Midbrain (tissue), 1 donor: ENCODE data around the gene VSTM2B.

Source experiments
- DNase-seq: peaks from one replicate; lab custom pipeline; 2025; lab: John Stamatoyannopoulos, UW

Gene VSTM2B

DNA sequence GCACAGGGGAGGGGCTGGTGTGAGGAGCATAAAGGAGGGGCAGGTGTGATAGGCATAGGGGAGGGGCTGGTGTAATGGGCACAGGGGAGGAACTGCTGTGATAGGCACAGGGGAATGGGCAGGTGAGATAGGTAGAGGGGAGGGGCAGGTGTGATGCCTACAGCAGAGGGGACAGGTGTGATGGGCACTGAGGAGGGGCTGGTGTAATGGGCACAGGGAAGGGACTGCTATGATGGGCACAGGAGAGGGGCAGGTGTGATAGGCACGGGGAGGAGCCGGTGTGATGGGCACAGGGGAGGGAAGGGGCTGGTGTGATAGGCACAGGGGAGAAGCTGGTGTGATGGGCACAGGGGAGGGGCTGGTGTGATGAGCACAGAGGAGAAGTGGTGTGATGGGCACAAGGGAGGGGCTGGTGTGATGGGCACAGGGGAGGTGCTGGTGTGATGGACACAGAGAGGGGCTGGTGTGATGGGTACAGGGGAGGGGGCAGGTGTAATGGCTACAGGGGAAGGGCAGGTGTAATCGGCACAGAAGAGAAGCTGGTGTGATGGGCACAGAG, 40.8 kb downstream of the VSTM2B start:
- no peak for DNase-seq

DNA sequence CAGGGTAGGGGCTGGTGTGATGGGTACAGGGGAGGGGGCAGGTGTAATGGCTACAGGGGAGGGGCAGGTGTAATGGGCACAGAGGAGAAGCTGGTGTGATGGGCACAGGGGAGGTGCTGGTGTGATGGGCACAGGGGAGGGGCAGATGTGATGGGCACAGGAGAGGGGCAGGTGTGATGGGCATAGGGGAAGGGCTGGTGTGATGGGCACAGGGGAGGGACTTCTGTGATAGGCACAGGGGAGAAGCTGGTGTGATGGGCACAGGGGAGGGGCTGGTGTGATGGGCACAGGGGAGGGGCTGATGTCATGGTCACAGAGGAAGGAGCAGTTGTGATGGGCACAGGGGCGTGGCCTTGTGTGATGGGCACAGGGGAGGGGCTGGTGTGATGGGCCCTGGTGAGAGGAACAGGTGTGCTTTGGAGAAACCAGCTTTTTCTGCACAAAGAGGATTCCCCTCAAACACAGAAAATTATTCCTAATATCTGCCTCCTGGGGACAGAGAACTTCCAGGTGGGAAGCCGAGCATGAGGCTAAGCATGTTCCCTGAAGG, 41.6 kb downstream of the VSTM2B start:
- DNase-seq: no peak

DNA sequence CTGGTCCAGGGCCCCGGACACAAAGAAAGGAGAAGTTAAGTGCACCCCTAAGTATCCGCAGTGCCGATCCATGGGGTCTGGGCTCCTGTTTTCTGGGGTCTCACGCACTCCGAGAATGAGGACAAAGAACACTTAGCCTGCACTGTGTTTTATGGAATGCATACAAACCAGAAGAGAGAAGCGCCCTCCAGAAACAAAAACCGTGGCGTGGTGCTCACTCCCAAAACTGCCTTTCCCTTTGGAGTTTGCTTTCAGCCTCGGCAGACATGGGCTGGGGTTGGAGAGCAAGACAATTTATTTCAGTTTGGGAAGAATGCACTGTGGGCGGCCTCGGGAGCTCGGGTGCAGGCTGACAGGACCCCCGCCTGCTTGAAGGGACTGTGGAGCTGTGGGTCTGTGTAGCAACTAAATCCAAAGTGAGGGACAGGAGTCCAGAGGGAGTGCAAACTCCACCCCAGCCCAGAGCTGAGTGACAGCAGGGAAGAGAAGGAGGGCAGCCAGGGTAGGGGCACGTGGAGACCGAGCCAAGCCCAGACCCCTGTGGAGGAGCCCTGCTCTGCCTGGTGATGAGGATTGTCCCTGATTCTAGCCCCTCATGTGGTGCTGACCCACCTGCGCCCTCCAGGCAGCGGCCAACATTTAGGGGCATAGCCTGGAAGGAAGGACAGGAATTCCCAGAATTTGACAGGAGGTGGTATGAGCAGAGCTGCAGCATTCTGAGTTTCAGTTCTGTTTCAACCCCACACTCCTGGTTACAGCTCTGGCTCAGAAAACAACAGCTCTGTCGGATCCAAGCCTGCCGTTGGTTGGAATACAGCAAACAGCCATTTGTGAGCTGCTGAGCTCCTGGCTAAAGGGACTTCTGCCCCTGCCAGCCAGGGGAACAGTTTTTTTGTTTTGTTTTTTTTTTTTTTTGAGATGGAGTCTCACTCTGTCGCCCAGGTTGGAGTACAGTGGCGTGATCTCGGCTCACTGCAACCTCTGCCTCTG, 42.5 kb downstream of the VSTM2B start:
- no peak for DNase-seq

DNA sequence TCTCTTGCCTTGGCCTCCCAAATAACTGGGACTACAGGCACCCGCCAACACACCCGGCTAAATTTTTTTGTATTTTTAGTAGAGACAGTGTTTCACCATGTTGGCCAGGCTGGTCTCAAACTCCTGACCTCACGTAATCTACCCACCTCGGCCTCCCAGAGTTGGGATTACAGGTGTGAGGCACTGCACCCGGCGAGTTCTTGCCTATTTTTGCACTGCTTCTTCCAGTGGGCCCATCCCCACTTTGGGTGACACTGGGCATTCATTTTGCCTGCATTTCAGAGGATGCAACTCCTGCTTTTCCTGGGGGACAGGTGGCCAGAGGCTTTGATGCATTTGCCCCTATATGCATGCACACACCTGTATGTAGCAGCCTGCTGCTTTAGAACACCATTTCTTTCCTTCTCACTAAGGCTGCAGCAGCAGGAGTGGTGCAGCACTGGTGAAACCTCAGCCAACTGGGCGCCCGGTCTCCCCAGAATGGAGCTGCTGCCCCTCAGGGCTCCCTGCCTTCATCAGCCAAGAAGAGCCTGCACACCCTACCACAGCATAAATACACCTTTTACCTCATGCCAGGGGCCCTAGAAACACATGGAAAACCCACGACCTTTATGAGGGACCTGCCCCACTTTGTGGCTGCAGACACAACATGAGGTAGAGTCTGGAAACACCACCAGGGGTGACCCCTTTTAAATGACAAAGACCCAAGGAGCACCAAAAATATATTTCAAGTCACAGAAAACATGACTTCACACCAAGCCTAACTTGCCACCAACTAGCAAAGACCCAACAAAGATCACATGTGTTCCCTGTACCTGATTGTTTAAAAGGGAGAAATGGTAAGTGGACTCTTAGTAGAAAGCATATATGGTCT, 43.5 kb downstream of the VSTM2B start:
- DNase-seq: no peak

DNA sequence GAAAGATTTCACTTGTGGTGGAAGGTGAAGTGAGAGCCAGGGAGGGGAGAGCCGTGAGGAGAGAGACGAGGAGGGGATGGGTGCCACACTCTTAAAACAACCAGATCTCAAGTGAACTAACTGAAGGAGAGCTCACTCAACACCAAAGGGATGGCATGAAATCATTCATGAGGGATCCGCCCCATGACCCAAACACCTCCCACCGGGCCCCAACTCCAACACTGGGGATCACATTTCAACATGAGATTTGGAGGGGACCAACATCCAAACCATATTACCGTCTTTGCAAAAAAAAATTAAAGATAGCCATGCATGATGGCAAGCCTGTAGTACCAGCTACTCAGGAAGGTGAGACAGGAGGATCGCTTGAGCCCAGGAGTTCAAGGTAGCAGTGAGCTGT, 45.4 kb downstream of the VSTM2B start:
- no peak for DNase-seq

- no peak for DNase-seq
Observed at GRCh38 chr19:29573486-29573885, 47.7 kb downstream of the VSTM2B start.

- DNase-seq: no peak
Observed at GRCh38 chr19:29574510-29574909, 48.7 kb downstream of the VSTM2B start.

- DNase-seq: no peak
Observed at GRCh38 chr19:29576046-29576606, 50.3 kb downstream of the VSTM2B start.

DNA sequence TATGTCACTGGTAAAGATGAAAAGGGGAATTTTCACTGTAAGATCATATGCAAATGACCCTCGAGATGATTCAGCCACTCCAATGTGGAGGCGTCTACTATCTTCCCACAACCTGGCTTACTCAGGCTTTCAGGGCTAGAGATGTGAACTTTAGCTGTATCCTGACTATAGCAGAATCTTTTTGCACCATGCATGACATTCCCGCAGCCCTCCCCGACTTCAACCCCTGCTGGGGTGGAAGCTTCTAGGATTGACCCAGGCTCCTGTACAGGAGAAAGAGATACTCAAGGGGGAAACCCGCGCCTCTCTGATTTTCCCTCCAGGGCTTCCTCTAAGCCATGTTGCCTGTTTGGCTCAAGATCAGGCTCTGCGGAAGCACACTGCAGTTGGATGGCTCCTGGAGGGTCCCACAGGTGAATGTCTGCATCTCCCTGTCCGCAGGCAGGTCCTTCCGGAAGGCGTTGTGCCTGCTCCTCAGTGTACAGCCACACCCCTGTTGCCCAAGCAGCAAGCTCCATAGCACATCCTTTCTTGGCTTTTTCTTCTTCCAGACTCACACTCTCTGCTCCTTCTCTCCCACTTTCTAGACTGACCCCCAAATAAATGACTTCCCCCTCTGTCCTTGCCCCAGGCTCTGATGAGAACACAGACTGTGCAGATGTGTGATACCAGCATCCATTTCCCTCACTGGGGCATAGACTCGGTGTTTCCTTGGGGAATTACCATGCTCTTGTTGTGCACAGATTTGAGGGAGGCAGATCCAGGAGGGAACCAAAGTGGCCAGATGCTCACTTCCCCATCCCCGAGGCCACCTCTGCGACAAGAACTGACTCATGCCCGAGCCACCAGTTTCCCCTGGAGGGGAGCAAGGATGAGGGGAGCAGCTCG, 51.2 kb downstream of the VSTM2B start:
- DNase-seq: no peak

DNA sequence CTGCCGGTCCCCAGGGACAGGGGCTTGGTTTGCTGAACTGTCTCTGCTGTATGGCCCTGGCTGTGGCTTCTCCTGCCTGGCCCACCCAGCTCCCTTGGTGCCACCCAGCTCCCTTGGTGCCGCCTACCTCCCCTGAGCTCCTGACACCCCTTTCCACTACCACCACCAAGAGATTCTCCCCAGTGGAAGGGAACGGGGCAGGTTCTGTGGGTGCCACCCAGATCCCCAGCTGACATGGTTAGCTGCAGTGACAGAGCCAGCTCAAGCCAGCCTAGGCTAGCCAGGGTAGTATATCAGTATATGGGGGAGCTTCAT, 51.8 kb downstream of the VSTM2B start:
- DNase-seq: no peak

DNA sequence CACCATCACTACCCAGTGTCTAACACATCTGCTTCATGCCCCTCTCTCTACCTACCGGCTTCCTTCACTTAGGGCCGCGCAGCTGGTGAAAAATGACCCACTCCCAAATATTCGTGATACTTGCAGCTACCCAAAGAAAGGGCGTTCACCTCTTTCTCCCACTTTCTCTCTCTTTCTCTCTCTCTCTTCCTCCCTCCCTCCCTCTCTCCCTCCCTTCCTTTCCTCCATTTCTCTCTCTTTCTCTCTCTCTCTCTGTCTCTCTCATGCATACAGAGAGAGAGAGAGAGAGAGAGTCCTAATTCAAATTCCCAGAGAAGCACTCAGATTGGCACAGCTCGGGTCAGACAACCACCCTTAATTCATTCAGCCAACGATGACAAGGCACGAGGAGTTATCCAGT, 52.6 kb downstream of the VSTM2B start:
- no peak for DNase-seq

GRCh38 chr19:29579308-29579910, 53.6 kb downstream of the VSTM2B start:
- no peak for DNase-seq

- no peak for DNase-seq
Observed at GRCh38 chr19:29581398-29581797, 55.6 kb downstream of the VSTM2B start.

DNA sequence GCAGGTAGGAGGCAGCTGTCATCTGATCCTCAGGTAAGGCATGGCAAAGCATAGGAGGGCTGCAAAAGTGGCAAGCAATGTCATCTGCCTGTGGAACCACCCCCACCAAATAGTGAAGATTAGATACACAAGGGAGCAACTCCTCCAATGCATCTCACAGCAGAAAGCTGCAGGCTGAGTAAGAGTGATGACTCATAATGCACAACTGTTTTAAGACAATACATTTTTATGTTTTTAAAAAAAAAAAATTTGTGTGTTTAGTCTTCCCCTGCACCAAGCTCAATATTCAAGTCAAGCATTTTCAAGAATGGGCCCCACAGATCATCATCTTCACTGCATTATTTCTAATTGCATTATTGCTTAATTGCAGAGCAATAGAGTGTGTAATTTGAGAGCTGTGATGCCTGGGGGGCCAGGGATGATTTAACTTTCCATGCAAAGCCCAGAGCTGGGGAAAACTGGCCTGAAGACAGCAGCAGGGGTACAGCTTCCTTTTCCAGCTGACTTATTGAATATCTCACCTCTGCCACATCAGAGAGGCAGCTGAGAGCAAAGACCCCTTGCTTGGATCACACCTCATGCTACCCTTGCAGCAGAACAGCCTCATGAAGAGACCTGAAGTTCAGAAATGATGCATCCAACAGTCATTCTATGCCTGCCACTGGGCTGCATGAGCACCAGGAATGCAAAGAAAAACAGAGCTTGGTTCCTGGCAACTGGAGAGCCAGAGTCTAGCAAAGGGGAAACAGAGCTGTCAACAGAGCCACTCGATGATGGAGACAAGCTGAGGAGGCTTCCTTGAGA, 57.6 kb downstream of the VSTM2B start:
- DNase-seq: no peak

DNA sequence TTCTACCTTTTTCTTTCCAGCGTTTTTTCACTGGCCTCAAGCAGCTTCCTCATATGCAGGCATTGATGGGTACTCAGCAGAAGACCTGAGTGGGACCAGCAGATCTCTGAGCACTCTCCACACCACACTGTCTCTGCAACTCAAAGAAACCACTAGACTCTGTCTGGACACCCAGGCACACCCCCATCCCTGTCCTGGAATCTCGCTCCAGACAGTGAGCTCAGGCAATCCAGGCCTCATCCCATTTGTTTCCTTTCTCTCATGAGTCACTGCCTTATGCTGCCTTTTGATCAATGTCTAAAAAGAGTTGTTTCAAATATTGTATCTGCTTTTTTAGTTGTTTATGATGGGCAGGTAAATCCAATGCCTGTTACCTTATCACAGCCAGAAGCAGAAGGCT, 60.6 kb downstream of the VSTM2B start:
- no peak for DNase-seq

- no peak for DNase-seq
Observed at GRCh38 chr19:29587059-29587458, 61.3 kb downstream of the VSTM2B start.

DNA sequence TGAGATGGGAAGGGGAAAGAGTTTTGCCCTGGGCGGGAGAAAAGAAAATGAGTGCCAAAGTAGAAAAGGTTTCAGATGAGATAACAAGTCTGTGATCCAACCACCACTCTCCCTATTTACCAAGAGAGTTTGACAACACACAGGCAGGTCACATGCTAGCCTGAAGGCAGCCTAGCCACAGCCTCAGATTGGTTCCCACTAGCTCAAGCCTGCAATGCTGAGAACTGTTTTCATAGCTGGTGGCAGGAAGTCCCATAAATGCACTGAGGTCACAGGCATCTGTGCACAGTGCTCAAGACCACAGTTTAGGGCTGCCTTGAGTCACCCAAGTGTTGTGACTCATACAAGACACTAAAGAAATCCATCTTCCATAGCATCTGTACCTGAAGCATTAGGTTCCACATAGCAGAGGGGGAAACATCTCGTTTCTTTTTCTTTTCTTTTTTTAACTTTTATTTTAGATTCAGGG, 61.8 kb downstream of the VSTM2B start:
- no peak for DNase-seq

DNA sequence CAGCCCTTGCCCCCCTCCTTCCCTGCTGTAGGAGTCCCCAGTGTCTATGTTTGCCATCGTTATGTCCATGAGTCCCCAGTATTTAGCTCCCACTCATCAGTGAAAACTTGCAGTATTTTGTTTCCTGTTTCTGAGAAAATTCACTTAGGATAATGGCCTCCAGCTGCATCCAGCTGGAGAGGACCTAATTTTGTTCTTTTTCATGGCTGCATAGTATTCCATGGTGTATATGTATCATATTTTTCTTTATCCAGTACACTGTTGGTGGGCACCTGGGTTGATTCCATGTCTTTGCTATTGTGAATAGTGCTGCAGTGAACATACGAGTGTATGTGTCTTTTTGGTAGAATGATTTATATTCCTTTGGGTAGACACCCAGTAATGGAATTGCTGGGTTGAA, 62.3 kb downstream of the VSTM2B start:
- no peak for DNase-seq

GRCh38 chr19:29590278-29590677, 64.5 kb downstream of the VSTM2B start:
- DNase-seq: no peak

DNA sequence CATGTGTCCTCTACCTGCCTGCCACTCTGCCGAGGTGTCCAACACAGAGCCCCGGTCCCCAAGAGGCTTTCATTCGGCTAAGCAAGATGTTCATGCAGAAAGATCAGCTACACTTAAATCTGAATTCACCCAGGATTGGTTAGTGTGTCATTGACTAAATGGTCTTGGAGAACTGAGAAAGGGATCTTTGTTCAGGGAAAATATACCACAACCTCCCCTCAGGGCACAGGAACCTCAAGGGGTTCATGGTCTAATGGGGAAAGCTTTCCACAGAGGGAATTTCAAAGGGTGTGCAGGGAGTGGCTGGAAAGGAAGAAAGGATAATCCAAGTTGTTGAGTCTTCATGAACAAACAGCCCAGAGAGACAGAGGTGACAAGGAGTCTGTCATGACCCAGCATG, 65.9 kb downstream of the VSTM2B start:
- DNase-seq: no peak
